HEK293T (cell line): ENCODE results near the gene NVL.

ENCODE experiments used
- CTCF ChIA-PET: fragments of 350-600 bp; formaldehyde crosslinking; extraction: SDS; loops from one replicate; lab custom pipeline; 2021; ENCODE audit warnings: antibody characterized with exemption, inconsistent platforms; lab: Yijun Ruan, JAX
- POLR2A ChIA-PET: fragments of 350-600 bp; formaldehyde crosslinking; extraction: SDS; loops from one replicate; lab custom pipeline; 2020; ENCODE audit warnings: antibody characterized with exemption, inconsistent platforms; lab: Yijun Ruan, JAX
- DNase-seq: peaks from one replicate; pipeline ENCODE4 v3.0.0; 2012; ENCODE audit warnings: mixed read lengths; ENCODE audit errors: extremely low spot score
- ARNT ChIP-seq: fragments of 450-650 bp; IDR thresholded peaks from 2 replicates; pipeline ENCODE4 v1.6.1; 2017; ENCODE audit warnings: mild to moderate bottlenecking
- BHLHE40 ChIP-seq: fragments of 450-650 bp; IDR thresholded peaks from 2 replicates; pipeline ENCODE4 v1.6.1; 2016; ENCODE audit warnings: mild to moderate bottlenecking, moderate library complexity, borderline replicate concordance
- CTBP1 ChIP-seq: fragments of 450-650 bp; IDR thresholded peaks from 2 replicates; pipeline ENCODE4 v1.6.1; 2016; ENCODE audit warnings: borderline replicate concordance
- ELF4 ChIP-seq: fragments of 450-650 bp; IDR thresholded peaks from 2 replicates; pipeline ENCODE4 v1.6.1; 2017; ENCODE audit warnings: antibody characterized with exemption
- FOXA1 ChIP-seq: fragments of 450-650 bp; IDR thresholded peaks from 2 replicates; pipeline ENCODE4 v1.6.1; 2016; ENCODE audit warnings: mild to moderate bottlenecking
- FOXK2 ChIP-seq: fragments of 450-650 bp; IDR thresholded peaks from 2 replicates; pipeline ENCODE4 v1.6.1; 2016; ENCODE audit warnings: mild to moderate bottlenecking
- FOXM1 ChIP-seq: fragments of 450-650 bp; IDR thresholded peaks from 2 replicates; pipeline ENCODE4 v1.6.1; 2017; ENCODE audit warnings: mild to moderate bottlenecking, borderline replicate concordance
- HDGF ChIP-seq: fragments of 450-650 bp; IDR thresholded peaks from 2 replicates; pipeline ENCODE4 v1.6.1; 2017; ENCODE audit warnings: antibody characterized with exemption, borderline replicate concordance
- L3MBTL2 ChIP-seq: fragments of 450-650 bp; conservative IDR thresholded peaks from 2 replicates; pipeline ENCODE4 v1.6.1; 2016; ENCODE audit warnings: mild to moderate bottlenecking
- LEF1 ChIP-seq: fragments of 450-650 bp; IDR thresholded peaks from 2 replicates; pipeline ENCODE4 v1.6.1; 2017; ENCODE audit warnings: mild to moderate bottlenecking, borderline replicate concordance
- NFRKB ChIP-seq: fragments of 450-650 bp; IDR thresholded peaks from 2 replicates; pipeline ENCODE4 v1.6.1; 2016; ENCODE audit warnings: mild to moderate bottlenecking, moderate library complexity
- PKNOX1 ChIP-seq: fragments of 450-650 bp; IDR thresholded peaks from 2 replicates; pipeline ENCODE4 v1.6.1; 2016
- SP1 ChIP-seq: fragments of 450-650 bp; IDR thresholded peaks from 2 replicates; pipeline ENCODE4 v1.6.1; 2017
- SUZ12 ChIP-seq: fragments of 450-650 bp; IDR thresholded peaks from 2 replicates; pipeline ENCODE4 v1.6.1; 2016; ENCODE audit warnings: mild to moderate bottlenecking
- TARDBP ChIP-seq: fragments of 450-650 bp; IDR thresholded peaks from 2 replicates; pipeline ENCODE4 v1.6.1; 2016
- ZNF384 ChIP-seq: fragments of 450-650 bp; IDR thresholded peaks from 2 replicates; pipeline ENCODE4 v1.6.1; 2016

The NVL gene

GRCh38 chr1:224238212-224238611, 91.8 kb downstream of the NVL start:
- no peak for TF ChIP-seq TARDBP
- TF ChIP-seq SP1 = no peak
- TF ChIP-seq ZNF384 = no peak
- no peak for TF ChIP-seq SUZ12
- TF ChIP-seq ARNT = no peak
- TF ChIP-seq FOXA1 = no peak
- no peak for TF ChIP-seq CTBP1
- TF ChIP-seq LEF1 = no peak
- TF ChIP-seq HDGF = no peak
- no peak for DNase-seq
- ChIA-PET POLR2A (no interaction called here), CTCF (no interaction called here)

GRCh38 chr1:224237119-224237881, 92.7 kb downstream of the NVL start:
- CTCF ChIA-PET = no interaction called here
- TF ChIP-seq L3MBTL2 = no peak
- TF ChIP-seq SP1 = no peak
- TF ChIP-seq FOXA1 = no peak
- TF ChIP-seq ZNF384 = no peak
- TF ChIP-seq CTBP1 = no peak
- TF ChIP-seq ARNT = no peak
- TF ChIP-seq FOXM1 = no peak
- TF ChIP-seq HDGF = no peak
- no peak for TF ChIP-seq NFRKB
- TF ChIP-seq LEF1 = no peak
- no peak for TF ChIP-seq PKNOX1
- TF ChIP-seq FOXK2 = no peak
- TF ChIP-seq TARDBP = no peak
- TF ChIP-seq ELF4 = no peak
- TF ChIP-seq SUZ12 = no peak
- no peak for TF ChIP-seq BHLHE40
- POLR2A ChIA-PET = no interaction called here
- no peak for DNase-seq

GRCh38 chr1:224235813-224236493, 94.0 kb downstream of the NVL start:
- ChIA-PET POLR2A (no interaction called here), CTCF (no interaction called here)
- DNase-seq = no peak
- TF ChIP-seq SUZ12 (no peak), FOXM1 (no peak), ARNT (no peak), CTBP1 (no peak), FOXK2 (no peak), L3MBTL2 (no peak)

- TF ChIP-seq LEF1 (no peak), PKNOX1 (no peak)
- no peak for DNase-seq
- POLR2A ChIA-PET = no interaction called here
- CTCF ChIA-PET = no interaction called here
These were observed 96.0 kb downstream of the NVL start for GRCh38 chr1:224234017-224234416.

- no peak for TF ChIP-seq LEF1
- POLR2A ChIA-PET = no interaction called here
- DNase-seq = no peak
- CTCF ChIA-PET = no interaction called here
These were observed 103.0 kb downstream of the NVL start for GRCh38 chr1:224226849-224227502.

GRCh38 chr1:224223819-224224714, 105.9 kb downstream of the NVL start:
- no peak for DNase-seq
- POLR2A ChIA-PET = no interaction called here
- TF ChIP-seq FOXM1 (no peak), ARNT (no peak)
- CTCF ChIA-PET = interaction anchor here (1.2 kb wide), 1 partner anchor 41 kb away, joined by 3 read pairs; the partner anchor contains the start of gene DEGS1

- CTCF ChIA-PET = no interaction called here
- no peak for TF ChIP-seq SUZ12
- no peak for TF ChIP-seq ARNT
- TF ChIP-seq L3MBTL2 = no peak
- TF ChIP-seq HDGF = no peak
- no peak for TF ChIP-seq BHLHE40
- TF ChIP-seq FOXK2 = no peak
- no peak for TF ChIP-seq TARDBP
- no peak for TF ChIP-seq ZNF384
- TF ChIP-seq NFRKB = no peak
- no peak for TF ChIP-seq SP1
- TF ChIP-seq ELF4 = no peak
- TF ChIP-seq FOXA1 = no peak
- DNase-seq = no peak
- POLR2A ChIA-PET = interaction anchor here (0.6 to 1.3 kb wide), 5 partner anchors 14 to 313 kb away, joined by 3 to 6 read pairs (median 4); partner anchors contain the start of gene DEGS1
These were observed 110.3 kb downstream of the NVL start for GRCh38 chr1:224219612-224220059.
